MG63 (cell line): ENCODE results near the gene INTS7. TPM values are rescaled to one million over a fixed set of nuclear protein-coding genes. Genes with fewer than 3 reads are reported as not detected.
"Not testable (repeated sequence)": the region's sequence is repeated elsewhere in the genome, so short reads cannot be mapped to it uniquely, and the experiment has no call there.

Experiments used
- DNase-seq: peaks from one replicate; pipeline ENCODE4 v3.0.0-alpha.2; 2020
- H3K27me3 ChIP-seq: fragments of 250-450 bp; sonication (Bioruptor Pico); 2 replicates; pipeline ENCODE4 v1.5.1; 2020; ENCODE audit warnings: mild to moderate bottlenecking, moderate library complexity
- H3K36me3 ChIP-seq: fragments of 250-450 bp; sonication (Bioruptor Pico); 2 replicates; pipeline ENCODE4 v1.5.1; 2020; ENCODE audit warnings: mild to moderate bottlenecking, moderate library complexity
- H3K4me3 ChIP-seq: fragments of 250-450 bp; sonication (Bioruptor Pico); 2 replicates; pipeline ENCODE4 v1.5.1; 2020; ENCODE audit warnings: mild to moderate bottlenecking, moderate library complexity
- H3K9me3 ChIP-seq: fragments of 250-450 bp; sonication (Bioruptor Pico); 2 replicates; pipeline ENCODE4 v1.5.1; 2020; ENCODE audit warnings: mild to moderate bottlenecking, moderate library complexity
- total RNA-seq: library from RNA; depleted of rRNA; stranded (reverse); fragments of >200 nt; shearing (Covaris generic); gene quantifications from 2 replicates; pipeline ENCODE4 v1.2.3, GENCODE V29; 2014; ENCODE audit warnings: low replicate concordance

The INTS7 gene
- total RNA-seq, 1 experiment from 2014 or later: 25.0 TPM

DNA sequence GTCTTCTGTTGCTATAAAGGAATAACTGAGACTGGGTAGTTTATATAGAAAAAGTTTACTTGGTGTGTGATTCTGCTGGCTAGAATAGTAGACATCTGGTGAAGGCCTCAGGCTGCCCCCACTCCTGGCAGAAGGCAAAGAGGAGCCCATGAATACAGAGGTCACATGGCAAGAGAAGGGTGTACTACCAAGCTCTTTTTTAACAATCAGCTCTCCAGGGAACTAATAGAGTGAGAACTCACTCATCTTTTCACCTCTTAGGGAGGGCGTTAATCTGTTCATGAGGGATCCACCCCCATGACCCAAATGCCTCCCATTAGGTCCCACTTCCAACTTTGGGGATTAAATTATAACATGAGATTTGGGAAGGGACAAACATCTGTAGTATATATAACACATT lies 9.5 kb upstream of the INTS7 start:
- H3K36me3 ChIP-seq: peaks cover 75% of the 10 kb centered on the region
- DNase-seq: no peak
- no peaks in the 10 kb centered on the region for H3K9me3 ChIP-seq
- H3K27me3 ChIP-seq: no peaks in the 10 kb centered on the region
- no peak overlapping the region for H3K4me3 ChIP-seq

DNA sequence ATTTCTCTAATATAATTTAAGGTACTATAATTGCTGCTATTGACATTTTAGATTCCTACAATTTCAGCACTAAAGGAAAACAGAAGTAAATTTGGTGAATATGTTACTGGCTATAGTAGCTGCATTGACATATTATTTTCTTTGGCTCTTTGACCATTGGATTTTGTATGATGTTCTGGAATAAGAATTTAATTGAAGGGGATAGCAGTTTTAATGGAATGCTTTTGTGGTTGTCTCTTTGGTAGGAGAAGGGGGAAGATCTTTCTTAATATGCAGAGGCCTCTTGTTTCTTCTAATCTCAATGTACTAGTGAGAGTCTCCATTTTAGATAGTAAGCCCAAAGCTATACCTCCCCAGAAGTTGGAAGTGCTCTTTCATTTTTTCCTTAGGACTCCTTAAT lies 7.1 kb upstream of the INTS7 start:
- peaks cover 68% of the 10 kb centered on the region for H3K36me3 ChIP-seq
- no peaks in the 10 kb centered on the region for H3K27me3 ChIP-seq
- no peak for DNase-seq
- no peak overlapping the region for H3K4me3 ChIP-seq
- no peaks in the 10 kb centered on the region for H3K9me3 ChIP-seq

DNA sequence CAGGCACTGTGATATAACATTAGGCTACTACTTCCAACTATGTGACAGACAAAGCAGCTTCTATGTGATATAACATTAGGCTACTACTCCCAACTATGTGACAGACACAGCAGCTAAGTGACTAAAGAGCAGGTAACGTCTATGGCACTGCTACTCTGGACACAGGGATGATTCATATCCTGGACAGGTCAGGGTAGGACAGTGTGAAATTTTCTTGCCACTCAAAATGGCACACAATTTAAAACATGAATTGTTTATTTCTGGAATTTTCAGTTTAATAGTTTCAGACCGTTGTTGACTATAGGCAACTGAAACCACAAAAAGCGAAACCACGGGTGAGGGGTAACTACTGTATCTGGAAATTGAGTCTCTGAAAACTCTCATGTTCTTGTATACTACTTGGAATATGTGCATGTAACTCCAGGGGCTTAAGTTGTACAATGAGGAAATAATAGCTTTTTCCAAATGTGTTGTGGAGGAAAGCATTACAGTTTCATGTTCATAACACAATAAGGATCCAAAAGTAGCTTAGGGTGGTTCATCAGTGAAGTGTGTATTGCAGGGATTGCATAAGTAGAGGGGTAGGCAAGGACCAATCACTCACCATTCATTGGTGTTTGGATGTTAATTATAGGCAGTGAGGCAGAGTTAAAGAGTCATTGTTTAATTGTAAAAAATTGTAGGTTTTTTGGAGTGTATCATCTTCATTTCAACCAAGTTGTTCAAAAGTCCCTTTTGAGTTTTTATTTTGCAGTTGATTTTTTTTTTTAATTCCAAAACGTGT lies 5.5 kb upstream of the INTS7 start:
- H3K9me3 ChIP-seq: no peaks in the 10 kb centered on the region
- peaks cover 61% of the 10 kb centered on the region for H3K36me3 ChIP-seq
- no peak overlapping the region for H3K4me3 ChIP-seq
- no peak for DNase-seq
- no peaks in the 10 kb centered on the region for H3K27me3 ChIP-seq

DNA sequence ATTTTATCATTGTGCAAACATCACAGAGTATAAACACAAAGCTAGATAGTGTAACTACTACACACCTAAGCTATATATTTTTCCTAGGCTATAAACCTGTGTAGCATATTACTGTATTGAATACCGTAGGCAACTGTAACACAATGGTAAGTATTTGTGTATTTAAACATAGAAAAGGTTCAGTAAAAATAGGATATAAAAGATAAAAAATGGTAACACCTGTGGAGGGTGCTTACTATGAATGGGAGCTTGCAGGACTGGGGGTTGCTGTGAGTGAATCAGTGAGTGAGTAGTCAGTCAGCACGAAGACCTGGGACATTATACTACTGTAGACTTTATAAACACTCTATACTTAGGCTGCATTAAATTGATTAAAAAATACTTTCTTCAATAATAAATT lies 4.3 kb upstream of the INTS7 start:
- Histone ChIP-seq H3K9me3 (no peaks in the 10 kb centered on the region), H3K27me3 (no peaks in the 10 kb centered on the region), H3K36me3 (peaks cover 49% of the 10 kb centered on the region), H3K4me3 (no peak overlapping the region)
- no peak for DNase-seq

DNA sequence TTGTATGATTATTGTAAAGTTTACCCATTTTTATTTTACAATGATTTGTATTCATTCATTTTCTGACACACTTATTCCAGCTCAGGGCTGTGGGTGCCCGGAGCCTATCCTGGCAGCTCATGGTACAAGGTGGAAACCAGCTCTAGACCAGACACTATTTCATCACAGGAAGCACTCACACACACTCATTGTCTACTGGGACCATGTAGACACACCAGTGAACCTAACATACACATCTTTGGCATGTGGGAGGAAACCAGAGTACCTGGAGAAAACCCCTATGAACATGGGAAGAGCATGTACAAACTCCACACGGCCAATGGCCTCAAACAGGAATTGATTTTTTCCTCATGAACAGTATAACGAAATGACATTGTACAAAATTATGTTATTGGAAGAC lies 2.5 kb upstream of the INTS7 start:
- Histone ChIP-seq H3K4me3 (peak overlapping the region; percentile 80), H3K9me3 (no peaks in the 10 kb centered on the region), H3K27me3 (no peaks in the 10 kb centered on the region), H3K36me3 (peaks cover 43% of the 10 kb centered on the region)
- DNase-seq: no peak

DNA sequence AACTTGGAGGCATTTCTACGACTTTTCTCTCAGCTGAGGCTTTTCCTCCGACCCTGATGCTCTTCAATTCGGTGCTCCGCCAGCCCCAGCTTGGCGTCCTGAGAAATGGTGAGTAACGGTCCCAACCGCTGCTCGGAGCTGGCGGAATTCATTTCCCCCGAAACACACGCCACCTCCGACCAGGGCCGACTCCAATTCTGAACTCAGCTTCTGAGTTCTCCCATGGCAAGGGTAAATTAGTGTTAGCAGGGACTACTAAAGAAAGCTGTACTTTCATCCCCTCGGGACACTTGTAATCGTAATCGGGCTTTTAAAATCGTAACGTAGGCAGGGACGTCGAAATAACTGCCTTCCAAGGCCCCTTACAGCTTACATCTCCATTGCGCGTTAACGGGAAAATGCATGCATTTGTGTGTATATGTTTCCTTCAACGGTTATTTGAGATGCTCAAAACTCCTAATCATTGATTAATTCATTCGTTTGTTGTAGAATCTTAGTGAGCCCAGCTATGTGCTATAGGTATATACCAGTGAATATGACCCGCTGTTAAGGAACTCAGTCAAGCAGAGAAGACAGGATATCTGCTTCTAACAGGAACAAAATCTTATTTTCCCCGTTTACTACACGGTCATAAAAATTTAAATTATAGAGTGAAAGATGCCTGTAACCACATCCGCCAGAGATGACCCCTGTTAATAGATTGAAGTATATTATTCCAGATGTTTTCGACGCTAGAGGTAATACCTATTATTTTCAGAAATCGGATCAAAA lies 663 bp upstream of the INTS7 start:
- H3K27me3 ChIP-seq: no peaks in the 10 kb centered on the region
- DNase-seq: no peak
- H3K36me3 ChIP-seq: peaks cover 40% of the 10 kb centered on the region

DNA sequence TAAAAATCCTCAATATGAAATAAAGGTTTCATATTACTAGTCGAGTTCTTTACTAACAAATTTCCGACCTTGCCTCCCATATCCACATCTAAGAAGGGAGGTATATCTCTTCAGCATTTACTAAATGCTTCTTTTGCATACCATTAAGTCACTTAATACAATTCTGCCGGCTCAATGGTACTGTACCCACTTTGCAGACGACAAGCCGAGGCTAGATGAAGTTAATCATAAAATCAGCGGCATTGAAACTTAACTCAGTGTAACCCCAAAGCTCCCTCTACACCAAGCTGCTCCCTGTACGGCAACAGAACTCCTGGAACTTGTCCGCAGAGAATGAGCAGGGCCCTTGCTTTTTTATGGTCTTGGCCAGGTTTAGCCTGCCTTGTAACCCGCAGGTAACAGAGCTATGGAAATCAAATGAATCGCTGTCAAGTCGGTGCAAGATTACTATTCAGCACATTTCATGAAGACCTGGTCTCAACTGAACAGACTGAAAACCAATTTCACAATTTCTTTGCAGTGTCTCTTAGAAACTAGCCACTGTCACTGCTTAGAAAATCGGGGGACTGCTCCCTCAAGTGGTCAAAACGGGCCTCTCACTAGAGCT lies 738 bp downstream of the INTS7 start:
- H3K27me3 ChIP-seq: no peaks in the 10 kb centered on the region
- peaks cover 31% of the 10 kb centered on the region for H3K36me3 ChIP-seq
- peak overlapping the region; percentile 80 for H3K4me3 ChIP-seq
- H3K9me3 ChIP-seq: no peaks in the 10 kb centered on the region
- peak; percentile 8 for DNase-seq

More for the DNA sequence above, 663 bp upstream of the INTS7 start:
- H3K4me3 ChIP-seq: peak overlapping the region; percentile 80
- no peaks in the 10 kb centered on the region for H3K9me3 ChIP-seq

DNA sequence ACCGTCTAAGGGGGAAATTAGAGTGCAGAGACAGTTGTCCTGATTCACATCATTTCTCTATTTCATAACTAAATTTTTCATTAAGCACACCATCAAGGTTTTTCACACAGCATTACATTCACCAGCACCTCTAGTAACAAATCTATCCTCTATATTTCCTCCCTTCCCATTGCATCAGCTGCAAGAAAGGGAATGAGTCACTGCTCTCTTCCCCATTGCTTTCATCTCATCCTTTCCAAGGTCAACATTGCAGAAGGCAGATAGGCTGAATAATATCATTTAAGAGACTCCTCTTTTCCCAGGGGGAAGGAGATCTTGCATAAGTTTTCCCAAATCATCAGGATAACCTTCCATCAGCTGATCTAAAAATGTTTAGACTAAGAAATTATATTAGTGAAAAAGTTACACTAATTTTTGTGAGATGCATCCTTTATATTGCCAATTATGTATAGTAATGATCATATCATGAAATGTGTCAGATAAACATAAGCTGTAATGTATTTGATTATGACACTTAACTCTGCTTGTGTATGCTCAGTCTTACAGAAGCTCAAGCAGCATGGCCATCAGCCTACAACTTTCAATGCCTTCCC lies 4.3 kb downstream of the INTS7 start:
- Histone ChIP-seq H3K36me3 (peaks cover 20% of the 10 kb centered on the region), H3K4me3 (no peak overlapping the region), H3K27me3 (no peaks in the 10 kb centered on the region), H3K9me3 (no peaks in the 10 kb centered on the region)
- peak; percentile 46 for DNase-seq

DNA sequence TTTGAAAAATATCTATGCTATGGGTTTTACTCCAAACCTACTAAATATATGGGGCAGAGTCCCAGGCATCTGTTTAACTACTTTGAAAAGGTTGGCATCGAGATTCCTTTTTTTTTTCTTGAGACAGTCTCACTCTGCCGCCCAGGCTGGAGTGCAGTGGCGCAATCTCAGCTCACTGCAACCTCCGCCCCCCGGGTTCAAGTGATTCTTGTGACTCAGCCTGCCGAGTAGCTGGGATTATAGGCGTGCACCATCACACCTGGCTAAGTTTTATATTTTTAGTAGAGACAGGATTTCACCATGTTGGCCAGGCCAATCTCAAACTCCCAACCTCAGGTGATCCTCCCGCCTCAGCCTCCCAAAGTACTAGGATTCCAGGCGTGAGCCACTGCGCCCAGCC lies 7.6 kb downstream of the INTS7 start:
- H3K27me3 ChIP-seq, H3K9me3 ChIP-seq, H3K4me3 ChIP-seq: not testable (repeated sequence)
- H3K36me3 ChIP-seq: peaks cover 29% of the 10 kb centered on the region
- peak; percentile 31 for DNase-seq

DNA sequence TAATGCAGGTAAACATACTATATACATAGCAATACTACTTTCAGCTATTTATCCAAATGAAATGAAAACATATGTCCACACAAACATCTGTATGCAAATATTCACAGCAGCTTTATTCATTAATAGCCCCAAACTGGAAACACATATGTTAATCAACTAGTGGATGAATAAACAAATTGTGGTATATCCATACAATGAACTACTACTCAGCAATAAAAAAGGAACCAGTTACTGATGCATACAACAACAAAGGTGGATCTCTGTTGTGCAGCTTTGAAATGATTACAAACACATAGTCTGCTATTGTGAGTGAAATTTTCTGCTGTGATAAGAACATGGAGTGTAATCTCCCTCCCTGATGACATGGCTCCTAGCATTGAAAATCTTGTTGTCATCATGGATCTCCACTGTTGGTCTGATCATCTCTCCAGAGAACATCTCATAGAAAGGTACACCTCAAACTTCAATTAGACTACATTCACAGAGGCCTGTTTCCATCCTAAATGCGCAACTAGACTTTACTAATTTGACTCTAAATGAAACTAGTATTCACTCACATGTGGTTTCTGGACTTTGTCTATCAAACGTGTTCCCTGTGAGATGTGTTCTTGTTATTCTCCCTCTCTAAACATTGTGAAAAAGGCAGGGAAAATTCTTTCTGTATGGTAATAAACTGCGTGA lies 10.7 kb downstream of the INTS7 start:
- no peak overlapping the region for H3K4me3 ChIP-seq
- peaks cover 35% of the 10 kb centered on the region for H3K36me3 ChIP-seq
- DNase-seq: no peak
- H3K9me3 ChIP-seq: peaks cover 3% of the 10 kb centered on the region; the same call in 1 of the 2 replicates
- no peaks in the 10 kb centered on the region for H3K27me3 ChIP-seq

DNA sequence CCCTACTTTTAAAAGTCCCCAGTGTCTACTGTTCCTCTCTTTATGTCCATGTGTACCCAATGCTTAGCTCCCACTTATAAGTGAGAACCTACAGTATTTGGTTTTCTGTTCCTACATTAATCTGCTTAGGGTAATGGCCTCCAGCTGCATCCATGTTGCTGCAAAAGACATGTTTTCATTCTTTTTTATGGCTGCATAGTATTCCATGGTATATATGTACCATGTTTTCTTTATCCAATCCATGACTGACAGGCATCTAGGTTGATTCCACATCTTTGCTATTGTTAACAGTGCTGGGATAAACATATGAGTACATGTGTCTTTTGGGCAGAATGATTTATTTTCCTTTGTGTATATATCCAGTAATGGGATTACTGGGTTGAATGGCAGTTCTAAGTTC lies 12.4 kb downstream of the INTS7 start:
- H3K9me3 ChIP-seq, H3K27me3 ChIP-seq, H3K4me3 ChIP-seq, DNase-seq: not testable (repeated sequence)
- peaks cover 29% of the 10 kb centered on the region for H3K36me3 ChIP-seq

DNA sequence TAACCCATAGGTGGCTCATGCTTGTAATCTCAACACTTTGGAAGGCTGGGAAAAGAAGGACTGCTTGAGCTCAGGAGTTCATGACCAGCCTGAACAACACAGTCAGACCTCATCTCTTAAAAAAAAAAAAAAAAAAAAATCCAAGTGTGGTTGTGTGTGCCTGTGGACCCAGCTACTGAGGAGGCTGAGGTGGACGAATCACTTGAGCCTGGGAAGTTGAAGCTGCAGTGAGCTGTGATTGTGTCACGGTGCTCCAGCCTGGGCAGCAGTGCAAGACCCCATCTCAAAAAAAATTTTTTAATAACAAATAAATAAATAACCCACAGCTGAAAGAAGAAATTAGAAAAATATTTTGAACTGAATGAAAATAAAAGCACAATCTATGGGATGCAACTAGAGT lies 13.8 kb downstream of the INTS7 start:
- Histone ChIP-seq H3K27me3 (no peaks in the 10 kb centered on the region), H3K4me3 (no peak overlapping the region), H3K9me3 (peaks cover 3% of the 10 kb centered on the region; the same call in 1 of the 2 replicates), H3K36me3 (peaks cover 30% of the 10 kb centered on the region)
- no peak for DNase-seq

DNA sequence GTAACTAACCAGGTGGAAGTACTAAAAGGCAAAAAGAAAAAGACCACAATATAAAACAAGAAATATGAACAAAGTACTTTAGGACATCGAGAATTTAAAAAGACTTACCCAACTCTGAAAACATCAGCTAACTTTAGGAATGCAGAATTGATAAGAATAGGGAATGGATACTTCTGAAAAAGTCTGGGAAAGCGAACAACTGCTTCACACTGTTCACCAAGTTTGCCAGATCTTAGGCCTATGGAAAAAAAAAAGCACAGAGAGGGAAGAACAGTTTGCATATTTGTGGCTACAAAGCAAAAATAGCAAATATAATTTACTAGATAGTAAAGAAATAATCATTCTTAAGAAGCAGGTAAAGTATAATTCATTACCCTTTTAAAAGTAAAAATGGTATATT lies 14.4 kb downstream of the INTS7 start:
- H3K4me3 ChIP-seq: no peak overlapping the region
- peaks cover 3% of the 10 kb centered on the region; the same call in 1 of the 2 replicates for H3K9me3 ChIP-seq
- no peak for DNase-seq
- peaks cover 34% of the 10 kb centered on the region for H3K36me3 ChIP-seq
- no peaks in the 10 kb centered on the region for H3K27me3 ChIP-seq

DNA sequence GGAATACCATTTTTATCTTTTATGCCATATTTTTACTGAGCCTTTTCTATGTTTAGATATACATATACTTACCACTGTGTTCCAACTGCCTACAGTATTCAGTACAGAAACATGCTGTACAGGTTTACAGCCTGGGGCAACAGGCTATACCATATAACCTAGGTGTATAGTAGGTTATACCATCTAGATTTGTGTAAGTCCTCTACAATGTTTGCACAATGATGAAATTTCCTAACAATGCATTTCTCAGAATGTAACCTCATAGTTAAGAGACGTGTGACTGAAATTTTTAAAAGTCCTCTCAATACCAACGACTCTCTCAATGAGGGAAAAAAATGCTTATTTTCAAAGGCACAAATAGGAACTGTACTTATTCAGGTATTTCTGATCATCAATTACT lies 21.7 kb downstream of the INTS7 start:
- H3K36me3 ChIP-seq: peaks cover 35% of the 10 kb centered on the region
- H3K9me3 ChIP-seq: no peaks in the 10 kb centered on the region
- no peak overlapping the region for H3K4me3 ChIP-seq
- DNase-seq: no peak
- no peaks in the 10 kb centered on the region for H3K27me3 ChIP-seq

DNA sequence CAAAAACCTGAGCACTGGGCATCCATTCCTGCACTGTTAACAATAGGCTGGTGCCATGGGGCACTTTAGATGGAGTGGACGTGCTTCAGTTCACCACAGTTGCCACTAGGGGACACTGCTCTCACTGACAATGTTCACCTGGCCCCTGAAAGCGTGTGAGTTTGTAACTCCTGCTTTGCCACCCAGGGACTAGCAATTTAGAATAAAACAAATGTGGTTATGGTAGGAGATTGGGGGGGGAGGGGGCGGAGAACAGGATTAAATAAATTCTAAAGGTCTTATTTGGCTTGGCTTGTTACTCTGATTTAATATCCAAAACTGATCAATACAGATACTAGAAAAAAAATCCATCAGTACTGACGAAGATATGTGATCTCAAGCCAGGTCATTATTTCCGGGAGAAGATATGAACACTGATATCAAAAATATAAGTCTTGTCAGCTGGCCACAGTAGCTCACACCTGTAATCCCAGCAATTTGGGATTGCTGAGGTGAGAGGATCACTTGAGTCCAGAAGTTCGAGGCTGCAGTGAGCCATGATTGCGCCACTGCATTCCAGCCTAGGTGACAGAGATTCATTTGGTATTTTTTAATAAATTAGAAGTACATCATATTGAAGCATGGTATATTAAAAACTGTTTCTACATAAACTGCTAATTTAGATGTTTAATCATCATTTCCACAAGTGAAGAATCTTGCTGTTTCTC lies 23.2 kb downstream of the INTS7 start:
- DNase-seq: peak; percentile 61
- Histone ChIP-seq H3K36me3 (peaks cover 37% of the 10 kb centered on the region), H3K4me3 (no peak overlapping the region), H3K9me3 (no peaks in the 10 kb centered on the region), H3K27me3 (no peaks in the 10 kb centered on the region)

DNA sequence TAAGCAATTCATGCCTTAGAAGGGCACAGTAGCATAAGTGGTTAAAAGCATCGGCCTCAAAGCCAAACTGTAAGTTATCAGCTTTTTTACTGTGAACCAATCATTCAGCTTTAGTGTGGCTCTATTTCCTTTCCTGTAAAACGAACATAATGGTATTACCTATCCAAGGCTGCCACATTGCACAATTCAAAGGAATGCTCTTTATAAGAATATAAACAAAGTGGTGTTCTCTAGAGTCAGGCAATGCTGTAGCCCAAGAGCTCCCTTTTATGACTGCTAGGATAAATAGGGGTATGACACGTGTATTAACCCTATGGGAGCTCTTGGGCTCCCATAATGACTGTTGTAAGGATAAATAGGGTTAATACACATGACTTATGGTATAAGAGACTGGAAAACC lies 25.4 kb downstream of the INTS7 start:
- H3K36me3 ChIP-seq: peaks cover 39% of the 10 kb centered on the region

More for the DNA sequence above, 25.4 kb downstream of the INTS7 start:
- Histone ChIP-seq H3K4me3 (no peak overlapping the region), H3K27me3 (no peaks in the 10 kb centered on the region), H3K9me3 (no peaks in the 10 kb centered on the region)
- DNase-seq: no peak
